GM20000 (cell line): ENCODE results near the gene AAMP.

ENCODE experiments used
- DNase-seq: peaks from one replicate; pipeline ENCODE4 v3.0.0; 2012; ENCODE audit warnings: low spot score
- CTCF ChIP-seq: IDR thresholded peaks from 2 replicates; pipeline ENCODE4 v1.5.1; 2012; ENCODE audit warnings: mild to moderate bottlenecking, control low read depth; ENCODE audit errors: extremely low read depth, missing control alignments

Gene AAMP

GRCh38 chr2:218249691-218250090 lies 20.2 kb downstream of the AAMP start:
- TF ChIP-seq CTCF: no peak
- no peak for DNase-seq

GRCh38 chr2:218245214-218245613 lies 24.7 kb downstream of the AAMP start:
- DNase-seq: no peak
- TF ChIP-seq CTCF: no peak

- no peak for TF ChIP-seq CTCF
- DNase-seq: no peak
These were observed 25.3 kb downstream of the AAMP start for GRCh38 chr2:218244665-218245064.

GRCh38 chr2:218244204-218244603 lies 25.7 kb downstream of the AAMP start:
- DNase-seq: no peak
- TF ChIP-seq CTCF: no peak

- no peak for TF ChIP-seq CTCF
- no peak for DNase-seq
These were observed 31.1 kb downstream of the AAMP start for GRCh38 chr2:218238887-218239286.

GRCh38 chr2:218236829-218237228 lies 33.1 kb downstream of the AAMP start:
- no peak for DNase-seq

GRCh38 chr2:218235017-218235416 lies 34.9 kb downstream of the AAMP start:
- no peak for DNase-seq
- no peak for TF ChIP-seq CTCF

More at GRCh38 chr2:218236829-218237228, 33.1 kb downstream of the AAMP start:
- no peak for TF ChIP-seq CTCF
